Breast epithelium (tissue), 4 donors: ENCODE measurements around the gene HMCN2. TPM values are rescaled to one million over a fixed set of nuclear protein-coding genes. Genes with fewer than 3 reads are reported as not detected.

Source experiments
- DNase-seq, 2 donors: peaks; one replicate each; pipeline ENCODE4 v3.0.0-alpha.2; 2019; ENCODE audit warnings: low spot score in 2 of 2
- H3K27ac ChIP-seq, 2 donors: fragments of 200-600 bp; sonication (generic) in 1 of 2; one replicate each; pipeline ENCODE4 v1.5.1; 2016 to 2019; ENCODE audit warnings: mild to moderate bottlenecking in 1 of 2
- H3K27me3 ChIP-seq, 2 donors: fragments of 200-600 bp; sonication (generic) in 1 of 2; one replicate each; pipeline versions ENCODE4 v1.5.1 to v1.6.0; 2017 to 2019; ENCODE audit warnings: control low read depth in 1 of 2, mild to moderate bottlenecking in 1 of 2
- H3K36me3 ChIP-seq: fragments of 200-600 bp; one replicate; pipeline ENCODE4 v1.5.1; 2019
- H3K4me1 ChIP-seq, 2 donors: fragments of 200-600 bp; sonication (generic); one replicate each; pipeline ENCODE4 v1.5.1; 2016 to 2019; ENCODE audit warnings: control low read depth in 1 of 2
- H3K4me3 ChIP-seq, 3 donors: fragments of 200-600 bp; sonication (generic); 1 replicate in 2 of 3; 2 replicates in 1 of 3; pipeline ENCODE4 v1.5.1; 2016 to 2019; ENCODE audit warnings: mild to moderate bottlenecking in 3 of 3, moderate library complexity in 2 of 3
- H3K9me3 ChIP-seq, 2 donors: fragments of 200-600 bp; sonication (generic) in 1 of 2; one replicate each; pipeline ENCODE4 v1.5.1; 2016 to 2019; ENCODE audit warnings: control low read depth in 1 of 2
- CTCF ChIP-seq, 3 donors: fragments of 450-650 bp; IDR thresholded peaks; one replicate each; pipeline ENCODE4 v1.5.1; 2016 to 2017; ENCODE audit warnings: antibody characterized with exemption in 3 of 3, mild to moderate bottlenecking in 3 of 3, moderate library complexity in 3 of 3
- POLR2A ChIP-seq: fragments of 450-650 bp; IDR thresholded peaks from one replicate; pipeline ENCODE4 v1.6.1; 2016; ENCODE audit warnings: antibody characterized with exemption, mild to moderate bottlenecking, moderate library complexity
- POLR2AphosphoS5 ChIP-seq, 3 donors: sonication (generic); formaldehyde crosslinking; IDR thresholded peaks; one replicate each; pipeline ENCODE4 v1.6.1; 2017; ENCODE audit warnings: antibody characterized with exemption in 3 of 3
- intact Hi-C: fragments of 100-400 bp; cut with DNase I; formaldehyde crosslinking; loops from one replicate; pipeline ENCODE4 v1.15.1; 2023; ENCODE audit warnings: low total_unique reads
- total RNA-seq, 3 donors: library from RNA; depleted of rRNA; stranded (reverse); fragments of >200 nt; gene quantifications; one replicate each; pipeline ENCODE4 v1.1.0, GENCODE V29; 2016

HMCN2 gene
- total RNA-seq, 3 donors from 2014 or later, result 0.29 to 3.8 (median 0.98) TPM

- H3K9me3 ChIP-seq, result peaks cover 9 to 14% of the 10 kb centered on the region in 2 donors
- no peaks in the 10 kb centered on the region for H3K4me1 ChIP-seq
- TF ChIP-seq CTCF (IDR thresholded peaks at IDR 0.05) (no peak), POLR2A (no peak), POLR2AphosphoS5 (IDR thresholded peaks at IDR 0.05) (no peak)
- H3K27me3 ChIP-seq, result no peaks in the 10 kb centered on the region
- intact Hi-C loops, result no loop called here
- no peak overlapping the region for H3K27ac ChIP-seq
- no peak overlapping the region for H3K4me3 ChIP-seq
- H3K36me3 ChIP-seq, result no peaks in the 10 kb centered on the region
- no peak for DNase-seq
Measured at GRCh38 chr9:130230631-130231030, 34.9 kb upstream of the HMCN2 start.

GRCh38 chr9:130232899-130233586 lies 32.5 kb upstream of the HMCN2 start:
- DNase-seq, result no peak
- TF ChIP-seq POLR2AphosphoS5 (IDR thresholded peaks at IDR 0.05) (no peak), POLR2A (no peak)
- H3K36me3 ChIP-seq, result no peaks in the 10 kb centered on the region
- no peak overlapping the region for H3K4me3 ChIP-seq
- H3K27me3 ChIP-seq, result no peaks in the 10 kb centered on the region
- intact Hi-C loops, result no loop called here
- H3K4me1 ChIP-seq, result no peaks in the 10 kb centered on the region
- H3K9me3 ChIP-seq, result peaks cover 2 to 3% of the 10 kb centered on the region in 2 donors
- H3K27ac ChIP-seq, result no peak overlapping the region

- TF ChIP-seq POLR2AphosphoS5 (IDR thresholded peaks at IDR 0.05) (no peak), POLR2A (no peak), CTCF (IDR thresholded peaks at IDR 0.05) (no peak)
- Histone ChIP-seq H3K27me3 (no peaks in the 10 kb centered on the region), H3K4me3 (no peak overlapping the region), H3K36me3 (no peaks in the 10 kb centered on the region), H3K9me3 (no peaks in the 10 kb centered on the region), H3K4me1 (no peaks in the 10 kb centered on the region), H3K27ac (no peak overlapping the region)
- DNase-seq, result no peak
- intact Hi-C loops, result no loop called here
Measured at GRCh38 chr9:130233587-130233945, 32.0 kb upstream of the HMCN2 start.

GRCh38 chr9:130234340-130235260 lies 31.0 kb upstream of the HMCN2 start:
- H3K4me3 ChIP-seq, result no peak overlapping the region
- H3K9me3 ChIP-seq, result no peaks in the 10 kb centered on the region
- H3K36me3 ChIP-seq, result no peaks in the 10 kb centered on the region
- TF ChIP-seq POLR2A (no peak), CTCF (IDR thresholded peaks at IDR 0.05) (no peak), POLR2AphosphoS5 (IDR thresholded peaks at IDR 0.05) (no peak)
- DNase-seq, result no peak
- intact Hi-C loops, result loop anchor here (5.0 kb wide), 1 partner anchor 127 kb away; no protein-coding TSS in a partner anchor
- H3K27me3 ChIP-seq, result no peaks in the 10 kb centered on the region
- no peak overlapping the region for H3K27ac ChIP-seq
- H3K4me1 ChIP-seq, result no peaks in the 10 kb centered on the region

GRCh38 chr9:130235558-130236435 lies 29.8 kb upstream of the HMCN2 start:
- Histone ChIP-seq H3K4me3 (peak overlapping the region in 1 of 3 donors; percentile 7), H3K27ac (no peak overlapping the region), H3K9me3 (no peaks in the 10 kb centered on the region), H3K4me1 (no peaks in the 10 kb centered on the region), H3K36me3 (no peaks in the 10 kb centered on the region), H3K27me3 (no peaks in the 10 kb centered on the region)
- DNase-seq, result peak; percentile 39 to 62
- TF ChIP-seq POLR2AphosphoS5 (IDR thresholded peaks at IDR 0.05) (no peak), CTCF (IDR thresholded peaks at IDR 0.05) (peak; percentile 97 to 99 (median 98)), POLR2A (no peak)
- intact Hi-C loops, result loop anchor here (5.0 kb wide), 1 partner anchor 128 kb away; no protein-coding TSS in a partner anchor
